DOHH2 (cell line): ENCODE data around the gene SNRNP35.

ENCODE experiments used
- EZH2phosphoT487 ChIP-seq: fragments of 200-600 bp; sonication (generic); IDR thresholded peaks from 2 replicates; pipeline ENCODE4 v1.6.1; 2017; ENCODE audit warnings: borderline replicate concordance, mild to moderate bottlenecking, antibody characterized with exemption, low read length, moderate library complexity, mixed read lengths
- TF ChIP-seq, protein P1 (sequence below): fragments of 200-600 bp; sonication (generic); IDR thresholded peaks from one replicate; pipeline ENCODE4 v1.5.1; 2014; ENCODE audit warnings: antibody characterized with exemption, mild to moderate bottlenecking, low read depth, low read length; ENCODE audit not compliant: poor library complexity, severe bottlenecking

DNA sequence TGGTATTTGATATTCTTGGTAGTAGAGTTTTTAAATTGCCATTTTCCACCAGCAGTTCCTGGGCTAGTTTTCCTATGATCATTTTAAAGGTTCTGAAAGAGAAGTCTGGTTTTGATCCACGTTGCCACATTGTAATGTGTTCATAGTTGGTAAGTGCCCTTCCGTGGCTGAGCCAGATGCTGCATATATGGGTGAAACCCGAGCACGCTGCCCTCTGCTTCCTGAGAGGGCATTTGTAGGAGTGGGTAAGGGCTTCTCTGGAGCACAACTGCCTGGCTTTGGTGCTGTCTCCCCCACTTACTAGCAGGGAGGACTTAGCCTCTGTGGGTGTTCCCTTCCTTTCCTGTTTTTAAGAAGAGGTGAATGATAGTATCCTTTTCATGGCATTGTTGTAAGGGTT lies 7.1 kb downstream of the SNRNP35 start:
- TF ChIP-seq, protein P1, sequence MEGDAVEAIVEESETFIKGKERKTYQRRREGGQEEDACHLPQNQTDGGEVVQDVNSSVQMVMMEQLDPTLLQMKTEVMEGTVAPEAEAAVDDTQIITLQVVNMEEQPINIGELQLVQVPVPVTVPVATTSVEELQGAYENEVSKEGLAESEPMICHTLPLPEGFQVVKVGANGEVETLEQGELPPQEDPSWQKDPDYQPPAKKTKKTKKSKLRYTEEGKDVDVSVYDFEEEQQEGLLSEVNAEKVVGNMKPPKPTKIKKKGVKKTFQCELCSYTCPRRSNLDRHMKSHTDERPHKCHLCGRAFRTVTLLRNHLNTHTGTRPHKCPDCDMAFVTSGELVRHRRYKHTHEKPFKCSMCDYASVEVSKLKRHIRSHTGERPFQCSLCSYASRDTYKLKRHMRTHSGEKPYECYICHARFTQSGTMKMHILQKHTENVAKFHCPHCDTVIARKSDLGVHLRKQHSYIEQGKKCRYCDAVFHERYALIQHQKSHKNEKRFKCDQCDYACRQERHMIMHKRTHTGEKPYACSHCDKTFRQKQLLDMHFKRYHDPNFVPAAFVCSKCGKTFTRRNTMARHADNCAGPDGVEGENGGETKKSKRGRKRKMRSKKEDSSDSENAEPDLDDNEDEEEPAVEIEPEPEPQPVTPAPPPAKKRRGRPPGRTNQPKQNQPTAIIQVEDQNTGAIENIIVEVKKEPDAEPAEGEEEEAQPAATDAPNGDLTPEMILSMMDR, result no peak
- TF ChIP-seq EZH2phosphoT487, result no peak
